C4-2B (cell line): ENCODE results near the gene SF3B3.

ENCODE experiments used
- ZFX ChIP-seq: fragments of 450-650 bp; IDR thresholded peaks from 2 replicates; pipeline ENCODE4 v1.6.1; 2017
- TF ChIP-seq, protein P1 (sequence below): fragments of 450-650 bp; conservative IDR thresholded peaks from 2 replicates; pipeline ENCODE4 v1.5.1; 2017; ENCODE audit warnings: mild to moderate bottlenecking

DNA sequence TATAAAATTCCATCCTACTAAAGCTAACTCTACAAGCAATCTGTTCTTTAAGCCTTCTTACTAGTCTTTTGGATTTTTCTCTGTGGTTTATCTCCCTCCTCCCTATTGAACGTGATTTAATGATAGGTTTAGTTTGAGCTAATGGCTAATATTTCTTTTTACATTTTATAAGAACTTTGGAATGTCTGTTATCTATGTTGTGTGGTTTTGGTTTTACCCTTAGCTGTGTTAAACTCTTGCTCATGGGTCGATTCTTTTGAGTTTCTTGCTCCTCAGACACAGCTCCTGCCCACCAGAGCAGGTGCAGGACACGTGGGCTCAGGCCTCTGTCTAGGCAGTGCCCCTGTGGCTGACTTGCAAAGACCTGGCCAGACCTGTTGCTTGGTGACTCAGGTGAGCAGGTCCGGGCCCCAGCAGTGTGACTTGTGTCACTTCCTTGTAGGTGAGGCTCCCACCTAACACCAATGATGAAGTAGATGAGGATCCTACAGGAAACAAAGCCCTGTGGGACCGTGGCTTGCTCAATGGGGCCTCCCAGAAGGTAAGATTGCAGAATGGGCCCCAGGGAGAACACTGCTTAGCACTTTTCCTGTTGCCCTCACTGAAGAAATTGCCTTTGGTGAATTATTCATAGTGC, 45.1 kb downstream of the SF3B3 start:
- TF ChIP-seq, protein P1, sequence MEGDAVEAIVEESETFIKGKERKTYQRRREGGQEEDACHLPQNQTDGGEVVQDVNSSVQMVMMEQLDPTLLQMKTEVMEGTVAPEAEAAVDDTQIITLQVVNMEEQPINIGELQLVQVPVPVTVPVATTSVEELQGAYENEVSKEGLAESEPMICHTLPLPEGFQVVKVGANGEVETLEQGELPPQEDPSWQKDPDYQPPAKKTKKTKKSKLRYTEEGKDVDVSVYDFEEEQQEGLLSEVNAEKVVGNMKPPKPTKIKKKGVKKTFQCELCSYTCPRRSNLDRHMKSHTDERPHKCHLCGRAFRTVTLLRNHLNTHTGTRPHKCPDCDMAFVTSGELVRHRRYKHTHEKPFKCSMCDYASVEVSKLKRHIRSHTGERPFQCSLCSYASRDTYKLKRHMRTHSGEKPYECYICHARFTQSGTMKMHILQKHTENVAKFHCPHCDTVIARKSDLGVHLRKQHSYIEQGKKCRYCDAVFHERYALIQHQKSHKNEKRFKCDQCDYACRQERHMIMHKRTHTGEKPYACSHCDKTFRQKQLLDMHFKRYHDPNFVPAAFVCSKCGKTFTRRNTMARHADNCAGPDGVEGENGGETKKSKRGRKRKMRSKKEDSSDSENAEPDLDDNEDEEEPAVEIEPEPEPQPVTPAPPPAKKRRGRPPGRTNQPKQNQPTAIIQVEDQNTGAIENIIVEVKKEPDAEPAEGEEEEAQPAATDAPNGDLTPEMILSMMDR = no peak
- no peak for TF ChIP-seq ZFX
